A549 treated with RU486 at 1 μM for 4 hours (cell line): Measurements from ENCODE around the gene SMARCAD1. TPM values are rescaled to one million over a fixed set of nuclear protein-coding genes. Genes with fewer than 3 reads are reported as not detected.

Experiments used
- total RNA-seq: library from RNA; stranded (reverse); fragments of 200-300 nt; extraction: Qiagen RNA extraction; gene quantifications from 5 replicates; pipeline ENCODE4 v1.2.3, GENCODE V29; 2022; ENCODE audit warnings: low read depth

SMARCAD1 gene, protein sequence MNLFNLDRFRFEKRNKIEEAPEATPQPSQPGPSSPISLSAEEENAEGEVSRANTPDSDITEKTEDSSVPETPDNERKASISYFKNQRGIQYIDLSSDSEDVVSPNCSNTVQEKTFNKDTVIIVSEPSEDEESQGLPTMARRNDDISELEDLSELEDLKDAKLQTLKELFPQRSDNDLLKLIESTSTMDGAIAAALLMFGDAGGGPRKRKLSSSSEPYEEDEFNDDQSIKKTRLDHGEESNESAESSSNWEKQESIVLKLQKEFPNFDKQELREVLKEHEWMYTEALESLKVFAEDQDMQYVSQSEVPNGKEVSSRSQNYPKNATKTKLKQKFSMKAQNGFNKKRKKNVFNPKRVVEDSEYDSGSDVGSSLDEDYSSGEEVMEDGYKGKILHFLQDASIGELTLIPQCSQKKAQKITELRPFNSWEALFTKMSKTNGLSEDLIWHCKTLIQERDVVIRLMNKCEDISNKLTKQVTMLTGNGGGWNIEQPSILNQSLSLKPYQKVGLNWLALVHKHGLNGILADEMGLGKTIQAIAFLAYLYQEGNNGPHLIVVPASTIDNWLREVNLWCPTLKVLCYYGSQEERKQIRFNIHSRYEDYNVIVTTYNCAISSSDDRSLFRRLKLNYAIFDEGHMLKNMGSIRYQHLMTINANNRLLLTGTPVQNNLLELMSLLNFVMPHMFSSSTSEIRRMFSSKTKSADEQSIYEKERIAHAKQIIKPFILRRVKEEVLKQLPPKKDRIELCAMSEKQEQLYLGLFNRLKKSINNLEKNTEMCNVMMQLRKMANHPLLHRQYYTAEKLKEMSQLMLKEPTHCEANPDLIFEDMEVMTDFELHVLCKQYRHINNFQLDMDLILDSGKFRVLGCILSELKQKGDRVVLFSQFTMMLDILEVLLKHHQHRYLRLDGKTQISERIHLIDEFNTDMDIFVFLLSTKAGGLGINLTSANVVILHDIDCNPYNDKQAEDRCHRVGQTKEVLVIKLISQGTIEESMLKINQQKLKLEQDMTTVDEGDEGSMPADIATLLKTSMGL
- 5.3 to 13.8 TPM (median 11.9 TPM) in 5 replicates for total RNA-seq

DNA sequence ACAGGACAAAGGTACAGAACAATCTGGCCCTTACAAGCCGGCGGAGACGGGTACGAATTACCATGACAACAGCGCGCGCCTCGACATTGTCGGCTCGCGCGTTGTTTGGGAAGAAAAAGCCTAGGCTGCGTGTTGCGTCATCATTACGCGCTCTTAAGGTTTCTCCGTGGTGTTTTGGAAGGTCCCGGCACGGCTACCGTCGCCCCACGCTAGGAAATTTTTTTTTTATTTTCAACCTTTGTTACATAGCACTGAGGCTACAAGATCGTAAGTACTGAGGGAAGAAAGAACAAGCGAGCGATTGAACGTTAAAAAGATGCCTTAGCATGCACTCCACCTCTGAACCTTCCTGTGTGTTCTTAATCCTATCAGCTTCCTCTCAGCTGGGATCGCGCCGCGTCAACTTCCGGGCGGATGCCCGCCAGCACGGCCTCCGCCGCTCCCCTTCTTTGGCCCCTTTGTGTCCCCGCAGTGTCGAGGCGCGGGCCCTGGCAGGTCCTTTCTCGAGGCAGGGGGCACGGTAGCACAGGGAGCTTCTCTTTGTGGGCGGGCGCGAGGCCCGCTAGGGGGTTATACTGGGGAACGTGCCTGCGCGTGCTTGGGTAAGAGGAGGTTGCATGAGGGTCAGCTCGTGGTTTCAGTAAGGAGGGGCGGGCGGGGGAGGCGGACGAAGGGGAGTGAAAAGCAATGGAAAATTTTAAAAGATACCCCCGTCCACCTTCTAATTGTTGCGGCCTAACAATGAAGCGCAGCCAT, at the start of gene SMARCAD1:
TSS of gene SMARCAD1 (plus strand) at position 397 of the 756 bp plus-strand sequence. CDS start 530 bp downstream, outside the sequence.

Other genes with a start within 250 kb of the SMARCAD1 start
- not detected in 5 replicates for gene HPGDS, start 135.0 kb downstream of the SMARCAD1 start, total RNA-seq
- gene PDLIM5, start 244.1 kb downstream of the SMARCAD1 start, total RNA-seq = 27.2 to 45.0 TPM (median 42.2 TPM) in 5 replicates